Measurements from ENCODE around the gene TDRD1.

TDRD1 gene

GRCh38 chr10:114188900-114189299 lies 9.7 kb downstream of the TDRD1 start:
- no peak for TF ChIP-seq CTCF (conservative IDR thresholded peaks at IDR 0.05)
- H3K27ac ChIP-seq: no peak overlapping the region

GRCh38 chr10:114189700-114190099 lies 10.5 kb downstream of the TDRD1 start:
- H3K27ac ChIP-seq: no peak overlapping the region
- no peak for TF ChIP-seq CTCF (conservative IDR thresholded peaks at IDR 0.05)

GRCh38 chr10:114195079-114195478 lies 15.9 kb downstream of the TDRD1 start:
- no peak overlapping the region for H3K27ac ChIP-seq
- no peak for TF ChIP-seq CTCF (conservative IDR thresholded peaks at IDR 0.05)

GRCh38 chr10:114199239-114199638 lies 20.1 kb downstream of the TDRD1 start:
- no peak for TF ChIP-seq CTCF (conservative IDR thresholded peaks at IDR 0.05)
- no peak overlapping the region for H3K27ac ChIP-seq

GRCh38 chr10:114202812-114203211 lies 23.7 kb downstream of the TDRD1 start:
- no peak for TF ChIP-seq CTCF (conservative IDR thresholded peaks at IDR 0.05)
- peak overlapping the region; percentile 43; the same call in 1 of the 2 replicates for H3K27ac ChIP-seq

- no peak for TF ChIP-seq CTCF (conservative IDR thresholded peaks at IDR 0.05)
- H3K27ac ChIP-seq: peak overlapping the region; percentile 43
These were observed 27.7 kb downstream of the TDRD1 start for GRCh38 chr10:114206902-114207301.

GRCh38 chr10:114207349-114207748 lies 28.2 kb downstream of the TDRD1 start:
- no peak for TF ChIP-seq CTCF (conservative IDR thresholded peaks at IDR 0.05)
- peak overlapping the region; percentile 43; the same call in 1 of the 2 replicates for H3K27ac ChIP-seq

- TF ChIP-seq CTCF (conservative IDR thresholded peaks at IDR 0.05): no peak
- no peak overlapping the region for H3K27ac ChIP-seq
These were observed 29.2 kb downstream of the TDRD1 start for GRCh38 chr10:114208351-114208750.
